Measurements from ENCODE around the gene LRRC9.

DNA sequence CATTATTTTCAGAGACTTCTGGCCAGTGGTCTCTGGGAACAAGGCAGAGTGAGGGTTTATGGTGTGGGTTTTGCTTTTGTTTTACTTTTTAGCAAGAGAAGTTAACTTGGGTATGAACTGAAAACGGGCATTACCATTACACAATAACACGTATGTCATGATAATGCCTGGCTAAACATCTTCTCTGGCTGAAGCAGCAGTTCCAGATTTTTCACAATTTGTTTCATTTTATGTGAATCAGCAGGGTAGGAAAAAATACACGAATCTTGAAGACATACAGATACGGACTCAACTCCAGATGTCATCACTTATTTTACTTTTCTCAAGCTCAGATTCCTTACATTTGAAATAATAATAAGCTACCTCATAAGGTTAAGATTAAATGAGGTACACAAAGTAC lies 169.3 kb downstream of the LRRC9 start:
- no peak for TF ChIP-seq RAD21 (IDR thresholded peaks at IDR 0.05; ENCODE audit: low read depth)
- TF ChIP-seq EGR1 (IDR thresholded peaks at IDR 0.05), result no peak
- TF ChIP-seq REST (IDR thresholded peaks at IDR 0.05; ENCODE audit: low read depth), result no peak
- TF ChIP-seq TAF1 (IDR thresholded peaks at IDR 0.05; ENCODE audit: low read depth), result no peak
